Stimulated activated CD4-positive, alpha-beta T cell treated with anti-CD3 and anti-CD28 coated beads, Interleukin-12 subunit alpha, Interleukin-12 subunit beta, amount 100 ng/mL, for 24 hours (primary cell): ENCODE results near the gene CD82.

ENCODE experiments used
- DNase-seq, 2 experiments: peaks; one replicate each; pipeline ENCODE4 v3.0.0-alpha.2; 2020; ENCODE audit warnings: low read depth in 2 of 2

The CD82 gene, protein sequence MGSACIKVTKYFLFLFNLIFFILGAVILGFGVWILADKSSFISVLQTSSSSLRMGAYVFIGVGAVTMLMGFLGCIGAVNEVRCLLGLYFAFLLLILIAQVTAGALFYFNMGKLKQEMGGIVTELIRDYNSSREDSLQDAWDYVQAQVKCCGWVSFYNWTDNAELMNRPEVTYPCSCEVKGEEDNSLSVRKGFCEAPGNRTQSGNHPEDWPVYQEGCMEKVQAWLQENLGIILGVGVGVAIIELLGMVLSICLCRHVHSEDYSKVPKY

DNA sequence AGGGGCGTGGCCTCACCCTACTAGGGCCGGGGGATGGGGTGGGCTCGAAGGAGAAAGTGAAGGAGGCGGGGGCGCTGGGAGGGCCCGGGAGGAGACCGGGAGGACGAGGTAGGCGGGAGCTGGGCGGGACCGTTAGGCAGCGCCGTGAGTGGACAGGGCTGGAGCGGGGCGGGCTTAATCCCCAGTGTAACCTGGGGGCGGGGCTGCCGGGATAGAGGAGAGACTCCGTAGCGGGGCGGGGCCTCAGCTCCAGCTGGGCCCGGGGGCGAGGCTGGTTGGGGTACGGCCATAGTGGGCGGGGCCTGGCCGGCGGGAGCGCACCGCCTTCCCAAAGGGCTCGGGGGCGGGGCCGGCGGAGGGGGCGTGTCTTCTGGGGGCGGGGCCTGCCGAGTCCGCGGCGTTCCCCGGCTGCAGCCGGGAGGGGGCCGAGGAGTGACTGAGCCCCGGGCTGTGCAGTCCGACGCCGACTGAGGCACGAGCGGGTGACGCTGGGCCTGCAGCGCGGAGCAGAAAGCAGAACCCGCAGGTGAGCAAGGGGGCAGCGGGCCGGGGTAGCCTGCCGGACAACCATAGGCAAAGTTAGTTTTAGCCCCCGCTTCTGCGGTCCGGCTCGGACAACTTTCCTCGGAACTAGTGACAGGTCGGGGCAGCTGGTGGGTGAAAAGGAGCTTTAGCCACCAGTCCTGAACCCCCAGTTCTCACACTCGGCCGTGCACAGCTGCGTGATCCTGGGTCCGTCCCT, at the start of gene CD82:
Gene CD82, plus strand, starts transcription at position 453 of the 742 bp plus-strand sequence. CDS start 29,000 bp downstream, outside the sequence.
- peak; percentile 97 to 99 for DNase-seq

DNA sequence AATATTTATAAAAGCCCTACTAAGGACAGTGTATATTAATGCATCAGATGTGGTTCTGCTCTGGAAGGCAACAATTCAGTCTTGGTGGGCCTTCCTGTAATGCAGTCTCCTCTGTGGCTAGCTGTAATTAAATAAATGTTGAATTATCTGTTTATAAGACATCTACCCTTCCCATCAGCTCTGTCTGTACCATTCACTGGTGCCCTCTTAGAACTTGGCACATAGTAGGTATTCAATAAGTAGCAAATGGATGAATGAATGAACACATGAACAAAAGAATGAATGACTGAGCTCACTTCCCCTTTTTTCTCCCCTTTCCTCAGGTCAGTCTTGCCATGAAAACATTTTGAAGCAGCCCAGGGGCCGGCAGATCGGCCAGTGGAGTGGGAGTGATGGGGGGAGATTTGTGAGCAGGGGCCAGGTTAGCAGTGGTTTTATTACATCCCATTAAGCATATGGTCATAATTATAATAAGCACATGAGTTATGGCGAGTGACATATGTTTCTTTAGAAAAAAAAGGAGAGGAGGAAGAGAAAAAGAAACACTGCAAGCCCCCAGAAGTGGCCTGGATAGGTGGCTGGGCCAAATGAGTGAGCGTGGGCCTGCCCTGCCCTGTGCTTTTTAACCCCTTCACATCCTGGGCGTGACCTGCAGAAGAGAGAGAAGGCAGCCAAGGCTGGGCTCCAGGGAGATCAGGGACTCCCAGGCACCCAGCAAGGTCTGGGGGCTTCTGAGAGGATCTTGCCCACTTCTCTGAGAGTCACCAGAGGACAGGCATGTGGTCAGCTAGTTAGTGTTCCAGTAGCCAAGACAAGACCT, 48.6 kb upstream of the CD82 start:
- no peak for DNase-seq

DNA sequence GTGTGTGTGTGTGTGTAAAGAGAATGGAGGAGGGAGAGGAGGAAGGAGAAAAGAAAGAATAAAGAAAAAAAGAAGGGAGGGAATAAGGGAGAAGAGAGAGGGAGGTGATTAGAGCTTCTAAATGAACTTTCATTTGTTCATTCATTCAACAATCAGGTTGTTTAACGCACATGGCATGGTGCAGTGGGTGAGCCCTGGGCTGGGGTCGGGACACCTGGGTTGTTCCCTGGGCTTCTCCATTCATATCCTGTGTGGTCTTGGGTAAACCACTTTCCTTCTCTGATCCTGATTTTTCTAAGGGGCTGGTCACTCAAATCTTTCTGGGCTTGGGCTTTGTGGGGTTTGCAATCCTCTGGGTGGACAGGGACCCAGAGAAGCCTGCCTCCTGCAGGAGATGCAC, 47.9 kb upstream of the CD82 start:
- no peak for DNase-seq

DNA sequence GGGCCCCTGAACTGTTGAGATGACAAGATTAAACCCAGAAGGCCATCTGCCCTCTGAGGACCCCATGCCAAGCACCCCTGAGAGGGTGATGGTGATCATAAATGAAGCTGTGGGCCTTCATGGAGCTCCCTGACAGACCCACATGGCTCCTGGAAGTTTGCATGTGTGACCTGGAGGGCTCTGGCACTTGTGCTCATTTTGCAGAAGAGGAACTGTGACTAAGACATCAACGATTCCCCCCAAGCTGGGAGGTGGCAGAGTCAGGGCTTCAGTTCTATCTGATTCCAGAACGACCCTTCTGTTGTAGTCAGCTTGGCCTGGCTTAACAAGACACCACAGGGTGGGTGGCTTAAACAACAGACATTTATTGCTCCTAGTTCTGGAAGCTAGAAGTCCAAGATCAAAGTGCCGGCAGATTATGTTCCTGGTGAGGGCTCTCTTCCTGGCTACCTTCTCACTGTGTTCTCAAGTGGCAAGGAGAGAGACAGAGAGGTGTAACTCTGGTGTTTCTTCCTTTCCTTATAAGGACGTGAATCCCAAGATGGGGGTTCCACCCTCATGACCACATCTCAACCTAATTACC, 46.4 kb upstream of the CD82 start:
- DNase-seq: no peak

DNA sequence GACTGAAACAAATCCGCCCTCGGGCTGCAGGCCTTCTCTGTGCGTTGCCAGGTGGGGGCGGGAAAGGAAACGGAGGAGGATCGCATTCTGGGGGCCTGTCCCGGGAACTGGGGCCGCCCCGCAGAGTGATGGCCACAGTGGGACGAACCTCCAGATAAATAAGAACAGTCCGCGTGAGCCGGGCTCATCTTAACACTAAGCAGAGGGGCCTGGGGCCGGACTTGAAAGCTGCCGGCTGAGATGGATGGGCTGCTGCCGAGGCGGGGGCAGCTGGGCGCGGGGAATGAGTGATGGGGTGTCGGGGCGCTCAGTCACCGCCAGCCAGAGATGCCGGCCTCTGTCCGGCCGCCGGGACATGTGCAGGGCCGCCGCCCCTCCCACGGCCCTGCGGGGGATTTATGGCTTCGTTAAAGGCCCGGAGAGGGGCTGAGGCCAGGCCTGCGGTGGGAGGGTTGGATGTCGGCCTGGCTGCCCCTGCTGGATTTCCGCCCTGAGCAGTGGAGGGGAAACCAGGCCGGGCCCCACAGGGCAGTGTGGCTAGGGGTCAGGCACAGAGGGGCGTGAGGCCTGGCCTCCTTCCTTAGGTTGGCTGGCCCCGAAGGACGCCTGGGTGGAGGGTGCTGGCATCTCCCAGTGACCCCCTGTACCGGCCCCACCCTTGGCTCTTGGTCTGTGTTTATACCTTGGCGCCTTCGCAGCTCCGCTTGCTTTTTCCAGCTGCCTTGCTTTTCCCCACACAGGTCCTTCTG, 45.3 kb upstream of the CD82 start:
- no peak for DNase-seq

DNA sequence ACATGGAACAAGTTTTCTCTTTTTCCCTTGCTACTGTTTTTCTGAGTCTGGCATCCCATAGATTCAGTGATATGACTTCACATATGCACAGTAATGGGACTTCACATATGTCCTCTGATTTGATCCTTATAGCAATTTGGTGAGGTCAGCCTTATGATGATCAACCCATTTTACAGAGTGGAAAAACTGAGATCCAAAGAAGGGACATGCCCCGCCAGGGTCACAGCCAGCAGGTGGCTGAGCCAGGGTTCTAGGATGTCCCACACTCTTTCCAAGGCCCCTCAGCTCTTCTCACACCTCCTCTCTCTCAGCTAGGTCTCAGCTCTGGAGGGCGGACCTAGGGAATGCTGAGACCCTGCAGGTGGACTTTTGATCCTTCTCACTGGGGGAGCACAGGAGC, 44.3 kb upstream of the CD82 start:
- DNase-seq: no peak

DNA sequence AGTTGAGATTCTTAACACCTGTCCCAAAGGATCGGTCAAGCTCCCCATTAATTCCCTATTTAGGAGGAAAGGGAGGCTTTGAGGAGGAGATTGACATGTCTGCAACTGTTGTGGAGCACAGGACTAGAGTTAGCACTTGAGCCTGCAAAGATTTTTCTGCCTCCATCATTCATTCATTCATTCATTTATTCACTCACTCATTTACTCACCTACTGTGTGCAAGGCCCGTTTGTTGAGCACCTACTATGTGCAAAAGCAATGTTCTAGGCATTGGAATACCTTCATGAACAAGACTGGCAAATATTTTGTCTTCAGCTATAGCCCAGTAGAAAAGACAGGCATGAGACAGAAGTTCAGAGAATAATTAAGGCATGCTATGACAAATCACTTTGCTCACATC, 43.2 kb upstream of the CD82 start:
- DNase-seq: no peak

DNA sequence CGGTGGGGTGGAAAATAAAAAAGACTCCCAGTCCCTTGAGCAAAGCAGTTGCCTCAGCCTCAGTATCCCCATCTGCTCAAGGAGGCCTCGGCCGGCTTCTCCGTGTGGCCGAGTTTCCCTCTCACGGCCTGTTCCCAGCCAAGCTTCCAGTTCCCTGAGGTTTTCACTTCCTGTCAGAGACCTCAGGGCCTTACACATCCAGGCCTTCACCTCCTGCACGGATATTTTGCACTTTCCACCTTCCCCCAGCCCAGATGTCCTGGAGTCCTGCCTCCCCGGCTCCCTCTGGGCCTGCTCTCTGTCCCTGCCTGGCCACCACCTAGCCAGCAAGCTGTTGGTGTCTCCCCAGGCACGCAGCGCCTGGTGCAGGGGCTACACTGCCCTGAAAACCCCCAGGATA, 41.1 kb upstream of the CD82 start:
- no peak for DNase-seq

DNA sequence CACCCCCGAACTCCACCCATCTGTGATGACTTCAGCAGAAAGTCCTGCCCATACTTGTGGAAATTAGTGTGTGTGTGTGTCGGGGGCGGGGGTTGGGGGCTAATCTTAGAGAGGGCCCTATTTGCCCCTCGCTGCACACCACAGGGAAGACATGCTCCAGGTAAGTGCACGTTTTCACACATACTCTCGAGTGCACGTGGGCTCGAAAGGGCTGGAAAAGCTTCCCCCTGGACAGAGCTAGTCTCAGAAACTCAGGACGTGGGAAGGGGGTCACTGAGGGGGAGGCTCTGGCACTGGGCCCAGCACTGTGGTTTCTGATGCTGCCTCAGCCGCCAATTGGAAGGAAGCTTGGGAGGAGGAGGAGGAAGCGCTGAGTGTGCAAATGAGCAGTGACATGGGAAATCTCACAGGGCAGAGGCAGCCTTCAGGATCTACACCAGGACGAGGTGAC, 40.7 kb upstream of the CD82 start:
- DNase-seq: no peak

DNA sequence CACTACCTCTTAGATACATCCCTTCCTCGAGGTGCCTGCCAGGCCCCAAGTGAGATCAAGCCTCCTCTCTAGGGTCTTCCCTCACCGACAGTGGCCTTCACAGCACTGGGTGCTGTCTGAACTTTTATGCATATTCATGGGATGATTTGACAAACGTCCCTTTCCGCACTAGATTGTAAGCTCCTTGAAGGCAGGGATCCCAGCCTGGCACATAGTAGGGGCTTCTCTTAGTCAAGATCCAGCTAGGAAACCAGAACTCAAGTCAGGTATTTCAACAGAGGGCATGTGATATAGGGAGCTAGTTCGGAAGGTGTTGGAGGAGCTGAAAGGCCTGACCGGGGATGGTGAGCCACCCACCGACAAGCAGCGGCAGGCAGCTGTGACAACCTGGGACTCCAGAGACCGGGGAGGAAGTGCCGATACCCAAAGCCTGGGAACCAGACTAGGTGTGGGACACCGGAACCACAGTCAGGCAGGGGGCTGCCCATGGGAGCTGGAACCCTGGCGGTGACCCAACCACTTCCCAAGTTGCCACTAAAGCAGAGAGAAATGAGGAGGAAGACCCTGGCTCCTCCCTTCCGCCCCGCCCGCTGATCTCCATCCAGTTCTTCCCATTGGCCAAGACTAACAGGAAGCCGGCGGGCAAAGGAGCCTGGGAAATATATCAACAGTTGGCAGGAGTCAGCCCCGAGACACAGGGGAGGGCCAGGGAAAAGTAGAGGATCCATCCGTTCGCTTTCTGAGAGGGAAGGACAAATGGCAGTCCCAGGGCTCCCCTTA, 39.8 kb upstream of the CD82 start:
- DNase-seq: no peak

DNA sequence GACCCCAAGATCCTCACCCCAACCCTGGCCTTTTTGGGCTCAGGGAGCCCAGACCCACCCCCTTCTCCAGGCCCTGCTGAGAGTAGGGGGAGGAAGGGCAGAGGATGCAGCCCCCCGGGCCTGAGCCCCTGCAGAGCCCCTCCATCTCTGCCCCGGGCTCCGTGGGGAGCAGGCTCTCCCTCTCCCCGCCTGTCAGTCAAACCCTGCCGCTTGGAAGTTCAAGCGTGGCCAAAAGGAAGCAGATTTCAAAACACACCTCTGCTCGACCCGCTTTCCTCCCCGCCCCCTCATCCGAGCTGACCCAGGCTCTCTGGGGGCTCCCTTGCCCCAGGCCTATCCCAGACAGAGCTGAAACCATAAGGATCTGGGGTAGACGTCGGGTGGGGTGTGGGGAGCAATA, 39.0 kb upstream of the CD82 start:
- DNase-seq: no peak

DNA sequence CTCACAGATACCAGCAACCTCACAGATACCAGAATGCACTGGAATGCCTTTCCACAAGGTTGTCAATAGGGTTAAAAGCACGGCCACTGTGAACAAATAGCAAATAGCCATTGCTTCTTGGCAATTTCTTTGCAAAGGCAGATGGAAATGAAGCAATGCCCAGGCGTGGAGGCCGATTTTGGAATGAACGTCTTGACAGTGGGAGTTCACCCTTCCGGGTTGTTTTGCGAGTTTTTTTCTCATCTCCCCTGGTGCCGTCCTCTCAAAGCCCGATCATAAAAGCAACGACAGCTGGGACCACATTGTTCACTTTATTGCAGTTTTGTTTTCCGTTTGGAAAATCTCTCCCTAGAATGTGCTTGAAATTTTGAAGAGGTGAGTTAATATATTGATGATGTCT, 38.0 kb upstream of the CD82 start:
- no peak for DNase-seq

DNA sequence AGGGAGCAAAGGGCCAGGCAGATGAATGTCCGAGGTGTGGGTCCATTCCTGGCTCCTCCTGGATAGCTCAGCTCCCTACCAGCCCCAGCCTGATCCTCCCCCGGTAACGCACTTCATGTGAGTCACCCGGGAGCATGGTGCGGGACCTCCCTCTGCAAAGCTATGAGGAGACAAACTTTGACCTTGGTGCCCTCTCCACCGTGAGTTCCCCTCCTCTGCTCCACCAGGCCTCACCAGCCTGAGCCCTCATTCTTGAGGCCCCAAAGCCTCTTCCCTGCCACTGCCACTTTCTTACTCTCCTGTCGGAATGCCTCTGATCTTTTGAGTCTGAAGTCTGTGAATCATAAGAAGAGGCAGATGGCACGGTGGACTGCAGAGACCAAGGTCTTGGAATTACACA, 37.4 kb upstream of the CD82 start:
- no peak for DNase-seq

DNA sequence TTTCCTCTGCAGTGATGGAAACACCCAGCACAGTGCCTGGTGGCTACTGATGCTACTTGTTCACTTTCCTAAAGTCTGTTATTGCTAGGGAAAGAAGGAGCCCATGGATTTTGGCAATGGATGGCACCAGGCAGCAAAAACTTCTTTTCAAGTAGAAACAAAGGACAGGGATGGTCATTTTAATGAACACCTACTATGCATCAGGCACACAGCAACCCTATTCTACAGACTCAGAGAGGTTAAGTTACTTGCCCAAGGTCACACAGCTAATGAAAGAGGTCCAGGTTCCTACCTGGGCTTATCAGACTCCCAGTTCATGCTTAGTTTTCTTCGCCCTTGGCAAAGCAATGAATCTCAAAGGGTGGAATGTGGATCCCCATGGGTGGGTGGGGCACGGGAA, 36.9 kb upstream of the CD82 start:
- DNase-seq: no peak

DNA sequence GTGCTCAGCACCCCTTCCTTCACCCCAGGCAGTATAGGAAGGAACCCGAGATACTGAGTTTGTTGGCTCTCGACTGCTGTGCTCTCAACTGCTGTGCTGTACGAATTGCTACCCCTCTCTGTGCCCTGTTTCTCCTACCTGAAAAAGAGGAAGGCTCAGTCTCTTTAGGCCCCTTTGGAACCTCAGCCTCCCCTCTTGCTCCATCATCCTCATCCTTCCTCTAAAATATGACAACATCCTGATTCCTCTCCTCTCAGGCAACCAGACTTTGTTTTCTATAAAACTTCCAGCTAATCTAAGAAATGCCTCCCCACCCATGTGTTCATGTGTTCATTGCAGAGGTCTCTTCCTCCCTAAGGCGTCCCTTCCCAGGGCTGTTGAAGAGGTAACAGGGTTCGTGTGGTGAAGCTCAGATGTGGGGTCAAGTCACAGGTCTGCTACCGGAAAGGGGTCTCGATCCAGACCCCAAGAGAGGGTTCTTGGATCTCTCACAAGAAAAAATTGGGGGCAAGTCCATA, 35.5 kb upstream of the CD82 start:
- DNase-seq: no peak

DNA sequence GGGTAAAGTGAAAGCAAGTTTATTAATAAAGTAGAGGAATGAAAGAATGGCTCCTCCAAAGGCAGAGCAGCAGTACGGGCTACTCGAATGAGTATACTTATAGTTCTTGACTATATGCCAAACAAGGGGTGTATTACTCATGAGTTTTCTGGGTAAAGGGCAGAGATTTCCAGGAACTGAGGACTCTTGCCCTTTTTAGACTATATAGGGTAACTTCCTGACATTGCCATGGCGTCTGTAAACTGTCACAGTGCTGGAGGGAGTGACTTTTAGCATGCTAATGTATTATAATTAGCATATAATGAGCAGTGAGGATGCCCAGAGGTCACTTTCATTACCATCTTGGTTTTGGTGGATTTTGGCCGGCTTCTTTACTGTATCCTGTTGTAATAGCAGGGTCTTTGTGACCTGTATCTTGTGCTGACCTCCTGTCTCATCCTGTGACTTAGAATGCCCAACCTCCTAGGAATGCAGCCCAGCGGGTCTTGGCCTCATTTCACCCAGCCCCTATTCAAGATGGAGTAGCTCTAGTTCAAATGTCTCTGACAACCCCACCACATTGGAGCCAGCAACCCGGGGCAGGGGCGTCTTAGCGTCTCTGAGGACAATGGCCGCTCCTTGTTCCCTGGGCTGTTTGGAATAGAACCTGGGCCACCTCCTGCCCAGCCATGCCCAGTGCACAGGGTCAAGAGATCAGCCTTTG, 34.9 kb upstream of the CD82 start:
- no peak for DNase-seq

DNA sequence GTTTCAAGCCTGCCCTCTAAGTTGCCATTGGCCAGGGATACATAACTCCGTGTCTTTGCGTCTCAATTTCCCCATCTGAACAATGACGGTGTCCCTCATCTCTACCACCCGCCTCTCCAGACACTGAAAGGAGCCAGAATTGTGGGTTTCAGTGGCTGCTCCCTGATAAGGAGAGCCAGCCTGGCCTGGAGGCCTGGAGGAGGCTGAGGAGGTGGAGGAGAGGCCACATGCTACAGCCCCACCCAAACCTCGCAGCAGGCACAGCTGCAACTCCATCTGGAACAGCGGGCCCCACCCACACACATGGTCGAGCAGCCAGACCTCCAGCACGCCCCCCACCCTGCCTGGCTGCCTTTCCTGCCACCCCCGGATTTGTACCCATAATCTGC, 34.4 kb upstream of the CD82 start:
- DNase-seq: no peak

DNA sequence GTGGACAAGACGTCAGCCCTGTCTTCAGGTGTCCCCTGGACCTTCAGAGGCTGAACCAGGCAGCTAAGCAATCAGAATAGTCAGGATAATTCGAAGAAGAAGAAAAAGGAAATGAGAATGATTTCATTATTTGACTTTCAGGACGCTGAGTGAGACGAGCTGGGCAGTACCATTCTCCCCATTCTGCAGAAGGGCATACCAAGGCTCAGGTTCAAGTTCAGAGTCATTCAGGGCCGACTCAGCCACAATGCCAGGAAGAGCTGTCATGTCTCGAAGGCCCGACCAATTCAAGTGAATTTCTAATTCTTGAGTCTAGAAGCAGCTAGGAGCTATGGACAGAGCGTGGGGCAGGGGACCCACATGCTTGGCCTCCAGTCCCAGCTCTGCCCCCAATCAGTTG, 33.8 kb upstream of the CD82 start:
- DNase-seq: no peak

DNA sequence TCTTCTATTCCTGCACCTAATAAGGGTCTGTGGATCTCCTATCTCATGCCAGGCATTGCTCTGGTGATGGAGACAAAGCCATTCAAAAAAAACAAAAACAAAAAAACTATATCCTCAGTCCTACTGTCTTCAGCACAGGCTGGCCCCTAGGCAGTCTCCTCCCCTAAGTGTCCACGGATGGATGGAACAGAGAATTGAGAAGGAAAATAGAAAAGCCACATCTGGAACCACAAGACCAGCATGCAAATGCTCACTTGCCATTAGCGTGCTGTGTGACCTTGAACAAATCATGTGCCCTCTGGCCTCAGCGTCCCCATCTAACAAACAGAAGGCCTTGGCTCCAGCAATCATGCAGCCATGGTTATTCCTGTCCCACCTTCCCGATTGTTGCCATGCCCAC, 32.7 kb upstream of the CD82 start:
- no peak for DNase-seq
